OCI-LY7 (cell line): ENCODE measurements around the gene HNMT. TPM values are rescaled to one million over a fixed set of nuclear protein-coding genes. Genes with fewer than 3 reads are reported as not detected.

Experiments used
- BruUV-seq: library from RNA; stranded (reverse); fragments of 400-500 nt; replicated peaks from 2 replicates; lab custom pipeline; 2021; lab: Mats Ljungman, UMichigan
- CTCF ChIA-PET: fragments of 300-600 bp; sonication (Branson Sonifier 250); formaldehyde crosslinking; loops from one replicate; lab custom pipeline; 2022; ENCODE audit warnings: antibody characterized with exemption; ENCODE audit not compliant: unreplicated experiment; lab: Charles Lee
- POLR2A ChIA-PET: fragments of 300-600 bp; sonication (Branson Sonifier 250); formaldehyde crosslinking; loops from one replicate; lab custom pipeline; 2022; ENCODE audit warnings: antibody characterized with exemption; lab: Charles Lee
- DNase-seq: peaks from one replicate; pipeline ENCODE4 v3.0.0-alpha.2; 2015; ENCODE audit warnings: low spot score
- H2AFZ ChIP-seq: fragments of 200-600 bp; sonication (generic), shearing (Covaris generic); 2 replicates; pipeline ENCODE4 v1.6.1; 2014; ENCODE audit warnings: mild to moderate bottlenecking, antibody characterized with exemption, low read length, moderate library complexity
- H3K27ac ChIP-seq: fragments of 200-600 bp; sonication (generic); 2 replicates; pipeline ENCODE4 v1.5.1; 2014; ENCODE audit warnings: mixed run types, low read depth, mild to moderate bottlenecking, moderate library complexity, low read length, inconsistent platforms; ENCODE audit not compliant: poor library complexity, severe bottlenecking
- H3K36me3 ChIP-seq: fragments of 200-600 bp; sonication (generic); 2 replicates; pipeline ENCODE4 v1.6.1; 2014; ENCODE audit warnings: mild to moderate bottlenecking, antibody characterized with exemption, low read length, moderate library complexity, mixed read lengths; ENCODE audit not compliant: insufficient read depth
- H3K4me1 ChIP-seq: fragments of 200-600 bp; sonication (generic); 2 replicates; pipeline ENCODE4 v1.5.1; 2014; ENCODE audit warnings: mild to moderate bottlenecking, low read length; ENCODE audit not compliant: insufficient read depth, poor library complexity, severe bottlenecking
- H3K4me2 ChIP-seq: fragments of 200-600 bp; sonication (generic); 2 replicates; pipeline ENCODE4 v1.6.1; 2014; ENCODE audit warnings: mild to moderate bottlenecking, low read length
- H3K4me3 ChIP-seq: fragments of 200-600 bp; sonication (generic); 2 replicates; pipeline ENCODE4 v1.5.1; 2014; ENCODE audit warnings: mild to moderate bottlenecking, low read depth, low read length; ENCODE audit not compliant: poor library complexity, severe bottlenecking
- H3K79me2 ChIP-seq: fragments of 200-600 bp; sonication (generic); 2 replicates; pipeline ENCODE4 v1.6.1; 2016; ENCODE audit warnings: low read depth, mild to moderate bottlenecking, low read length, moderate library complexity, mixed read lengths; ENCODE audit not compliant: insufficient read depth
- H3K9me2 ChIP-seq: fragments of 200-600 bp; sonication (generic); 2 replicates; pipeline ENCODE4 v1.6.1; 2016; ENCODE audit warnings: mild to moderate bottlenecking, low read length, mixed read lengths; ENCODE audit not compliant: insufficient read depth
- H3K9me3 ChIP-seq: fragments of 200-600 bp; sonication (generic); 2 replicates; pipeline ENCODE4 v1.6.1; 2014; ENCODE audit warnings: mild to moderate bottlenecking, mixed run types, low read length, mixed read lengths
- H4K20me1 ChIP-seq: fragments of 200-600 bp; sonication (generic); 2 replicates; pipeline ENCODE4 v1.6.1; 2014; ENCODE audit warnings: mild to moderate bottlenecking, antibody characterized with exemption, low read length, moderate library complexity, mixed read lengths; ENCODE audit not compliant: insufficient read depth
- EZH2phosphoT487 ChIP-seq: fragments of 200-600 bp; sonication (generic); IDR thresholded peaks from 2 replicates; pipeline ENCODE4 v1.6.1; 2018; ENCODE audit warnings: low read depth, borderline replicate concordance, mild to moderate bottlenecking, mixed run types, antibody characterized with exemption, low read length, moderate library complexity, mixed read lengths
- intact Hi-C: fragments of 100-400 bp; cut with micrococcal nuclease; formaldehyde crosslinking; loops from one replicate; pipeline ENCODE4 v1.10.0; 2022; ENCODE audit not compliant: unreplicated experiment
- total RNA-seq, 2 experiments: library from RNA; depleted of rRNA in 1 of 2; stranded (reverse); fragments of >200 nt in 1 of 2; shearing (Covaris generic) in 1 of 2; gene quantifications; 2 replicates each; pipeline ENCODE4 v1.2.3, GENCODE V29; 2014 to 2022
- TF ChIP-seq, protein P1 (sequence below): fragments of 200-600 bp; sonication (generic); conservative IDR thresholded peaks from 2 replicates; pipeline ENCODE4 v1.5.1; 2014; ENCODE audit warnings: mild to moderate bottlenecking, antibody characterized with exemption, low read length, moderate library complexity, mixed read lengths

HNMT gene
- total RNA-seq, 2 experiments from 2014 or later, result not detected

DNA sequence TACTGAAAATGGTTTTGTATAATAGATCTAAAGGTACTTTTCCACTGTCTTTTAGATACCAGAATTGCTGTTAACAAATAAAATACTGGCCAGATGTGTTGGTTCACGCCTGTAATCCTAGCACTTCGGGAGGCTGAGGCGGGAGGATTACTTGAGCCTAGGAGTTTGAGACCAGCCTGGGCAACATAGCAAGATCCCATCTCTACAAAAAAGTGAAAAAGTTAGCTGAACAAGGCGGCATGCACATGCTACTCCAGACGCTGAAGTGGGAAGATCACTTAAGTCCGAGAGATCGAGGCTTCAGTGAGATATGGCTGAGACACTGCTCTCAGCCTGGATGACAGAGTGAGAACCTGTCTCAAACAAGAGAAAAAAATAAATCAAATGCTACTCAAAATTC is 2.8 kb downstream of the HNMT start:
- no peaks in the 10 kb centered on the region for H4K20me1 ChIP-seq
- intact Hi-C loops, result no loop called here
- no peaks in the 10 kb centered on the region for H3K9me3 ChIP-seq
- no peaks in the 10 kb centered on the region for H3K79me2 ChIP-seq
- no peaks in the 10 kb centered on the region for H3K9me2 ChIP-seq
- no peak for DNase-seq
- no peak overlapping the region for H3K27ac ChIP-seq
- no peak overlapping the region for H2AFZ ChIP-seq
- no peak overlapping the region for H3K4me2 ChIP-seq
- CTCF ChIA-PET, result no interaction called here
- H3K4me3 ChIP-seq, result no peak overlapping the region
- POLR2A ChIA-PET, result no interaction called here
- BruUV-seq, result no TSS peak
- H3K4me1 ChIP-seq, result no peaks in the 10 kb centered on the region
- H3K36me3 ChIP-seq, result no peaks in the 10 kb centered on the region
- TF ChIP-seq, protein P1, sequence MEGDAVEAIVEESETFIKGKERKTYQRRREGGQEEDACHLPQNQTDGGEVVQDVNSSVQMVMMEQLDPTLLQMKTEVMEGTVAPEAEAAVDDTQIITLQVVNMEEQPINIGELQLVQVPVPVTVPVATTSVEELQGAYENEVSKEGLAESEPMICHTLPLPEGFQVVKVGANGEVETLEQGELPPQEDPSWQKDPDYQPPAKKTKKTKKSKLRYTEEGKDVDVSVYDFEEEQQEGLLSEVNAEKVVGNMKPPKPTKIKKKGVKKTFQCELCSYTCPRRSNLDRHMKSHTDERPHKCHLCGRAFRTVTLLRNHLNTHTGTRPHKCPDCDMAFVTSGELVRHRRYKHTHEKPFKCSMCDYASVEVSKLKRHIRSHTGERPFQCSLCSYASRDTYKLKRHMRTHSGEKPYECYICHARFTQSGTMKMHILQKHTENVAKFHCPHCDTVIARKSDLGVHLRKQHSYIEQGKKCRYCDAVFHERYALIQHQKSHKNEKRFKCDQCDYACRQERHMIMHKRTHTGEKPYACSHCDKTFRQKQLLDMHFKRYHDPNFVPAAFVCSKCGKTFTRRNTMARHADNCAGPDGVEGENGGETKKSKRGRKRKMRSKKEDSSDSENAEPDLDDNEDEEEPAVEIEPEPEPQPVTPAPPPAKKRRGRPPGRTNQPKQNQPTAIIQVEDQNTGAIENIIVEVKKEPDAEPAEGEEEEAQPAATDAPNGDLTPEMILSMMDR, result no peak
- no peak for TF ChIP-seq EZH2phosphoT487

DNA sequence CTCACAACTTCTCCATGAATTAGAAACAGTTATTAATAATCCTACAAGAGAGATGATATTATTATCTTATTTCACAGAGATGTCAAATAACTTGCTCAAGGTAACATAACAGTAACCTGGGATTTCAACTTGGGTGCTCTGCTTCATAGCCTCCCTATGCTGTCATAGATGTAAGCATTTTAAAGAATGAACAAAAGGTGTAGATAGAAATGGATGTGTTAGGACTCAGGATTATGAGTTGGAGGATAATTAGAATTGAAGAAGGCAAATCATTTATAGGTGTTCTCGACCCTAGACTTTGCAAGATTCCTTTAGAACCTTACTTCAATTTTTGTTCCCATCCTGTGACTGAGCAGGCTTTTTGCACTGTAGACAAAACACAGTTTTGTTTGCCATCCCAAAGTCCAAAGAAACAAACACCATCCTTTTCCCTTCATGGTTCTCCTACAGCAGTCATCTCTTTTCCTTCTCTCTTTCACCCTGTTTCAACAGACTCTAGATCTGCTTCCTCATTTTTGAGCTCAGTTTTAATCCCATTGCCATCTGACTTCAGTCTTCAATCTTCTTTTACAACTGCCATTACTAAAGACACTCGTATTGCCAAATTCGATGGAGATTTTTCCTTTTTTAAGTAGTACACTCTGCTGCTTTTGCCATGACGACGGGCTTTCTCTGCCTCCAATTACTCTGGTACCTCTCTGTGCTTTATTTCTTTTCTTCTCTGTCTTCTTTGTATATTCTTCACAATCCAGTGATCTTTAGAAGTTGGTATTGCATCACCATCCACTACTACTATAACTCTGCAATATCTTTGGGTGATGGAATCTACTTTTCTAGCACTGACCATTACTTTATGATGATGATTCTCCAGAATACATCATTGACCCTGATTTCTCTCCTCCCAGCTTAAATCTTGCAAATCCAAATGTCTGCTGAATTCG is 4.5 kb downstream of the HNMT start:
- Histone ChIP-seq H3K9me3 (no peaks in the 10 kb centered on the region), H3K79me2 (no peaks in the 10 kb centered on the region), H3K4me3 (no peak overlapping the region), H3K4me2 (no peak overlapping the region), H3K9me2 (no peaks in the 10 kb centered on the region), H3K27ac (no peak overlapping the region), H3K4me1 (no peaks in the 10 kb centered on the region), H4K20me1 (no peaks in the 10 kb centered on the region), H2AFZ (no peak overlapping the region), H3K36me3 (no peaks in the 10 kb centered on the region)
- no peak for DNase-seq
- ChIA-PET POLR2A (interaction anchor here (0.5 kb wide), 1 partner anchor 1730 kb away, joined by 3 read pairs; no protein-coding TSS in a partner anchor), CTCF (no interaction called here)
- TF ChIP-seq EZH2phosphoT487, result no peak
- TF ChIP-seq, protein P1, result no peak
- no TSS peak for BruUV-seq
- intact Hi-C loops, result no loop called here

DNA sequence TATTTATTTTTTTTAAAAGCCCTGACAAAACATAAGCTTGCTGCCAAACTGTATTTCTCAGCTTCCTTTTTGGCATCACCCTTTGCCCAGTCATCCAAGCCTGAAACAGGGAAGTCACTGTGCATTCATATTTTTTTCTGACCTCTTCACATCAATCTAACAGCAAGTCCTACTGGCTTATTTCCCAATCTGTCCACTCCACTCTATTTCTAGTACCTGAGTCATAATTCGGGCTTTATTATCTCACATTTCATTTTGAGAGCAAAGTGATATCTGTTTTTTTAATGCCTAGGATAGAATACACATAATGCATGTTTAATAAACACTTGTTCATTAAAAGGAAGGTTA is 5.1 kb downstream of the HNMT start:
- H4K20me1 ChIP-seq, result no peaks in the 10 kb centered on the region
- TF ChIP-seq, protein P1, result no peak
- TF ChIP-seq EZH2phosphoT487, result no peak
- no TSS peak for BruUV-seq
- intact Hi-C loops, result no loop called here
- DNase-seq, result no peak
- POLR2A ChIA-PET, result no interaction called here
- no peaks in the 10 kb centered on the region for H3K4me1 ChIP-seq
- no peaks in the 10 kb centered on the region for H3K9me3 ChIP-seq
- no peak overlapping the region for H3K27ac ChIP-seq
- no peak overlapping the region for H3K4me3 ChIP-seq
- no peak overlapping the region for H2AFZ ChIP-seq
- H3K9me2 ChIP-seq, result no peaks in the 10 kb centered on the region
- CTCF ChIA-PET, result no interaction called here
- H3K36me3 ChIP-seq, result no peaks in the 10 kb centered on the region
- no peak overlapping the region for H3K4me2 ChIP-seq
- no peaks in the 10 kb centered on the region for H3K79me2 ChIP-seq
